Spleen (tissue), 11 donors: Measurements from ENCODE around the gene HK3. TPM values are rescaled to one million over a fixed set of nuclear protein-coding genes. Genes with fewer than 3 reads are reported as not detected.

Experiments
- DNase-seq: peaks from one replicate; pipeline ENCODE4 v3.0.0-alpha.2; 2020
- H3K27ac ChIP-seq, 8 donors: fragments of 200-600 bp; sonication (generic) in 7 of 8; 1 replicate in 4 of 8; 2 replicates in 4 of 8; pipeline versions ENCODE4 v1.5.0 to v1.8.0; 2016 to 2021; ENCODE audit warnings: inconsistent platforms in 4 of 8, mild to moderate bottlenecking in 4 of 8, moderate library complexity in 1 of 8
- H3K27me3 ChIP-seq, 7 donors: fragments of 200-600 bp; sonication (generic) in 6 of 7; replicated peaks in 1 of 7; 1 replicate in 4 of 7; 2 replicates in 3 of 7; pipeline versions ENCODE4 v1.5.0 to v1.8.0; 2016 to 2021; ENCODE audit warnings: inconsistent platforms in 3 of 7, mild to moderate bottlenecking in 1 of 7
- H3K36me3 ChIP-seq, 6 donors: fragments of 200-600 bp; sonication (generic) in 5 of 6; 1 replicate in 4 of 6; 2 replicates in 2 of 6; pipeline versions ENCODE4 v1.5.0 to v1.8.0; 2016 to 2021; ENCODE audit warnings: inconsistent platforms in 2 of 6
- H3K4me1 ChIP-seq, 6 donors: fragments of 200-600 bp; sonication (generic) in 5 of 6; 1 replicate in 3 of 6; 2 replicates in 3 of 6; pipeline versions ENCODE4 v1.5.0 to v1.8.0; 2016 to 2021; ENCODE audit warnings: inconsistent platforms in 3 of 6
- H3K4me3 ChIP-seq, 8 donors: fragments of 200-600 bp; sonication (generic) in 7 of 8; 1 replicate in 4 of 8; 2 replicates in 4 of 8; pipeline versions ENCODE4 v1.5.0 to v1.8.0; 2016 to 2021; ENCODE audit warnings: inconsistent platforms in 4 of 8, mild to moderate bottlenecking in 4 of 8, moderate library complexity in 2 of 8
- H3K9me3 ChIP-seq, 8 donors: fragments of 200-600 bp; sonication (generic) in 7 of 8; 1 replicate in 4 of 8; 2 replicates in 4 of 8; pipeline versions ENCODE4 v1.5.0 to v1.8.0; 2016 to 2021; ENCODE audit warnings: inconsistent platforms in 4 of 8
- CTCF ChIP-seq, 11 experiments: fragments of 200-600 bp in 7 of 11; fragments of 450-650 bp in 4 of 11; sonication (generic) in 4 of 11; IDR thresholded peaks in 8 of 11; conservative IDR thresholded peaks in 3 of 11; 1 replicate in 7 of 11; 2 replicates in 4 of 11; pipeline versions ENCODE4 v1.4.0 to v1.8.0; 2016 to 2021; ENCODE audit warnings: antibody characterized with exemption in 11 of 11, inconsistent platforms in 4 of 11, mild to moderate bottlenecking in 1 of 11
- POLR2A ChIP-seq, 3 donors: fragments of 450-650 bp; IDR thresholded peaks; one replicate each; pipeline ENCODE4 v1.5.1; 2017; ENCODE audit warnings: antibody characterized with exemption in 3 of 3, mild to moderate bottlenecking in 1 of 3
- POLR2AphosphoS5 ChIP-seq, 3 donors: sonication (generic); formaldehyde crosslinking; IDR thresholded peaks; one replicate each; pipeline ENCODE4 v1.5.1; 2017; ENCODE audit warnings: antibody characterized with exemption in 3 of 3
- WGBS, 5 donors: extraction: QIAGEN DNeasy Blood & Tissue Kit in 3 of 5; methylation state at CpG; one replicate each; pipeline versions ENCODE4 v1.1.5 to v1.1.7; 2013 to 2018; 5-methylcytosine and 5-hydroxymethylcytosine counted together
- intact Hi-C: fragments of 100-400 bp; cut with DNase I; formaldehyde crosslinking; loops from one replicate; pipeline ENCODE4 v1.15.0; 2023; ENCODE audit warnings: low total_unique reads
- polyA plus RNA-seq, 3 donors: library from polyadenylated mRNA; stranded (reverse); fragments of 200-250 nt; gene quantifications; one replicate each; pipeline ENCODE4 v1.2.1, GENCODE V29; 2013
- total RNA-seq, 7 donors: library from RNA; depleted of rRNA in 3 of 7; stranded (reverse); fragments of >200 nt in 3 of 7; fragmentation: NEBNext Ultra II Directional in 4 of 7; extraction: Animal tissue kit (Norgen Biotek cat#: 25700) in 4 of 7; gene quantifications; one replicate each; pipeline versions ENCODE4 v1.1.0 to v1.2.1, GENCODE V29; 2016 to 2021
- donor health status: healthy with polysubstance abuse.
- donor health status: DM: no; HTN: no; CAD: no; lungs with moderate emphysema.
- donor health status: DM: no; HTN: no; CAD: no.
- donor health status: Bipolar disorder and iron deficiency.
- donor health status: healthy.
- donor health status: DM: no; HTN: no; CAD: no.
- donor health status: DM: yes; HTN: yes; CAD: no.

Gene HK3
- total and polyA plus RNA-seq, 10 donors, result 38.8 to 369 (median 168) TPM

GRCh38 chr5:176881021-176881749, 18.0 kb downstream of the HK3 start:
- peaks cover 0 to 13% (median 0%) of the 10 kb centered on the region in 6 donors for H3K4me1 ChIP-seq
- peaks cover 0 to 41% (median 5%) of the 10 kb centered on the region in 7 donors for H3K27me3 ChIP-seq
- 86 to 92% (median 90%) methylated on average over 18 to 28 of the region's 28 CpGs for WGBS, 5 donors
- no peak overlapping the region for H3K27ac ChIP-seq
- DNase-seq, result peak; percentile 71
- TF ChIP-seq POLR2AphosphoS5 (IDR thresholded peaks at IDR 0.05), result peak in 1 of 3 donors; percentile 29
- TF ChIP-seq POLR2A (IDR thresholded peaks at IDR 0.05), result no peak
- no peak for TF ChIP-seq CTCF (IDR thresholded peaks at IDR 0.05 in 8 of 11, conservative IDR thresholded peaks at IDR 0.05 in 3 of 11)
- peaks cover 0 to 71% (median 9%) of the 10 kb centered on the region in 6 donors for H3K36me3 ChIP-seq
- no peaks in the 10 kb centered on the region for H3K9me3 ChIP-seq
- intact Hi-C loops, result no loop called here
- H3K4me3 ChIP-seq, result no peak overlapping the region

GRCh38 chr5:176880366-176881020, 18.7 kb downstream of the HK3 start:
- TF ChIP-seq POLR2A (IDR thresholded peaks at IDR 0.05) (no peak), POLR2AphosphoS5 (IDR thresholded peaks at IDR 0.05) (peak in 1 of 3 donors; percentile 4)
- intact Hi-C loops, result no loop called here
- no peak overlapping the region for H3K4me3 ChIP-seq
- WGBS, 5 donors, result 84 to 89% (median 87%) methylated on average over 24 to 26 of the region's 26 CpGs
- peaks cover 0 to 19% (median 0%) of the 10 kb centered on the region in 6 donors for H3K4me1 ChIP-seq
- H3K36me3 ChIP-seq, result peaks cover 0 to 64% (median 9%) of the 10 kb centered on the region in 6 donors
- peaks cover 0 to 48% (median 7%) of the 10 kb centered on the region in 7 donors for H3K27me3 ChIP-seq
- H3K9me3 ChIP-seq, result no peaks in the 10 kb centered on the region
- DNase-seq, result no peak
- H3K27ac ChIP-seq, result no peak overlapping the region

DNA sequence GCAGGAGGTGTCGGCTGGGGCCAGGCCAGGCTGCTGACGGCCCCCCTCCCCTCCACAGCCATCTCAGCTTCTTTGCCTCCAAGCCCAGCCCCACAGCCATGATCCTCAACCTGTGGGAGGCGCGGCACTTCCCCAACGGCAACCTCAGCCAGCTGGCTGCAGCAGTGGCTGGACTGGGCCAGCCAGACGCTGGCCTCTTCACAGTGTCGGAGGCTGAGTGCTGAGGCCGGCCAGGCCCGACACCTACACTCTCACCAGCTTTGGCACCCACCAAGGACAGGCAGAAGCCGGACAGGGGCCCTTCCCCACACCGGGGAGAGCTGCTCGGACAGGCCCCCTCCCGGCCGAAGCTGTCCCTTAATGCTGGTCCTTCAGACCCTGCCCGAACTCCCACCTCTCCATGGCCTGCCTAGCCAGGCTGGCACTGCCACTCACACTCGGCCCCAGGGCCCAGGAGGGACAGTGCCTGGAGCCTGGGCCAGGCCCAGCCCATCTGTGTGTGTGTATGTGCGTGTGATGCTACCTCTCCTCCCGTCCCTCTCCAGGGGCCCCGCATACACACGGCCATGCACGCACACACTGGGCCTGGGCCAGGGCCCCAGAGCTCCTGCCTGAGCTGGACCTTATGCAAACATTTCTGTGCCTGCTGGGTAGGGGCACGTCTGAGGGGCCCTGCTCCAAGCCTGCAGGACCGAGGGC, 19.3 kb downstream of the HK3 start:
- intact Hi-C loops, result no loop called here
- DNase-seq, result no peak
- TF ChIP-seq CTCF (IDR thresholded peaks at IDR 0.05 in 8 of 11, conservative IDR thresholded peaks at IDR 0.05 in 3 of 11), result no peak
- TF ChIP-seq POLR2AphosphoS5 (IDR thresholded peaks at IDR 0.05), result peak in 1 of 3 donors; percentile 31

DNA sequence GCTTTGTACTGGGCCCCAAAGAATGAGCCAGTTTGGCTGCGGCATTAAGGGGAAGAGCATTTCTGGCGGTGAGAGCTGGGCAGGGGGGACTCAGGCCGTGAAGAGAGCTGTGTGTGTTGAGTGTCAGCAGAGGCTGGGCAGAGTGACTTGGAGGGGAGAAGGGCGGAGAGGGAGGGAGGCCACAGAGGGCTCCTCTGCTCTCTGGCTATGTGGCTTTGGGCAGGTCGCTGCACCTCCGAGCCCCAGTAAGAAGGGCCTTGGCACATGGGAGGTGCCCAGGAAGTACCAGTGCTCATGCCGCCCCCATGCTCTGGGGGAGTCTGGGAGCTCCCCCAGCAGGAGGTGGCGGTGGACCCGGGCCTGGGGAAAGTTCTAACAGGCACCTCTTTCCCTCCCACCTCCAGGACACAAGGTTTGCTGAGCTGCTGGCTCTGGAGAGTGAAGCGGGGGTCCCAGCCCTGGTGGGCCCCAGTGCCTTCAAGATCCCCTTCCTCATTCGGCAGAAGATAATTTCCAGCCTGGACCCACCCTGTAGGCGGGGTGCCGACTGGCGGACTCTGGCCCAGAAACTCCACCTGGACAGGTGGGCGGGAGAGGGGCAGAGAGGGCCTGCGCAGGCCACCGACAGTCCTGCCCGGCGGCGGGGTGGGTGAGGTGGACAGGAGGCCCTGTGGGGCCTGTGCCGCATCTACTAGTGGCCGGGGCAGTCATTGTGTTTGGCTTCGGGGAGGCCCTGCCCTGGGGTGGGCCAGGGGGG, 20.1 kb downstream of the HK3 start:
- intact Hi-C loops, result no loop called here
- 69 to 88% (median 85%) methylated on average over 6 to 23 of the region's 23 CpGs for WGBS, 5 donors
- no peak for DNase-seq
- no peak overlapping the region for H3K4me3 ChIP-seq
- peaks cover 0 to 13% (median 0%) of the 10 kb centered on the region in 6 donors for H3K4me1 ChIP-seq
- TF ChIP-seq POLR2AphosphoS5 (IDR thresholded peaks at IDR 0.05) (peak in 1 of 3 donors; percentile 18), CTCF (IDR thresholded peaks at IDR 0.05 in 8 of 11, conservative IDR thresholded peaks at IDR 0.05 in 3 of 11) (no peak), POLR2A (IDR thresholded peaks at IDR 0.05) (no peak)
- H3K36me3 ChIP-seq, result peaks cover 0 to 50% (median 9%) of the 10 kb centered on the region in 6 donors
- H3K9me3 ChIP-seq, result no peaks in the 10 kb centered on the region
- H3K27ac ChIP-seq, result no peak overlapping the region
- peaks cover 0 to 62% (median 7%) of the 10 kb centered on the region in 7 donors for H3K27me3 ChIP-seq

More for the DNA sequence above, 19.3 kb downstream of the HK3 start:
- H3K9me3 ChIP-seq, result no peaks in the 10 kb centered on the region
- H3K4me3 ChIP-seq, result no peak overlapping the region
- H3K27ac ChIP-seq, result no peak overlapping the region
- peaks cover 0 to 55% (median 7%) of the 10 kb centered on the region in 7 donors for H3K27me3 ChIP-seq
- peaks cover 0 to 57% (median 9%) of the 10 kb centered on the region in 6 donors for H3K36me3 ChIP-seq
- H3K4me1 ChIP-seq, result peaks cover 0 to 13% (median 0%) of the 10 kb centered on the region in 6 donors
- 68 to 83% (median 83%) methylated on average over 11 to 23 of the region's 23 CpGs for WGBS, 5 donors
